Common myeloid progenitor, CD34-positive (primary cell): Measurements from ENCODE around the gene RERGL.

Experiments used
- CTCF ChIA-PET: fragments of 350-600 bp; sonication (Branson Sonifier 250); formaldehyde crosslinking; loops from one replicate; lab custom pipeline; 2021; ENCODE audit warnings: antibody characterized with exemption; lab: Charles Lee
- POLR2A ChIA-PET: fragments of 350-600 bp; sonication (Branson Sonifier 250); formaldehyde crosslinking; loops from one replicate; lab custom pipeline; 2021; ENCODE audit warnings: antibody characterized with exemption; lab: Charles Lee
- DNase-seq, 3 donors: peaks; one replicate each; pipeline versions ENCODE4 v3.0.0 to v3.0.0-alpha.2; 2013
- H3K27ac ChIP-seq, 2 experiments: 1 replicate in 1 of 2; 2 replicates in 1 of 2; pipeline ENCODE4 v1.7.0; 2013; ENCODE audit warnings: inconsistent platforms in 2 of 2, low read length in 2 of 2, mild to moderate bottlenecking in 2 of 2, low read depth in 1 of 2, moderate library complexity in 1 of 2; ENCODE audit not compliant: severe bottlenecking in 2 of 2, insufficient read depth in 1 of 2, poor library complexity in 1 of 2
- H3K27me3 ChIP-seq, 5 experiments: replicated peaks in 2 of 5; 1 replicate in 3 of 5; 2 replicates in 2 of 5; pipeline versions ENCODE4 v1.6.1 to v1.7.0; 2013; ENCODE audit warnings: low read length in 4 of 5, mild to moderate bottlenecking in 2 of 5, moderate library complexity in 2 of 5, inconsistent platforms in 1 of 5; ENCODE audit not compliant: insufficient read depth in 5 of 5, control insufficient read depth in 4 of 5
- H3K36me3 ChIP-seq, 4 experiments: 1 replicate in 2 of 4; 2 replicates in 2 of 4; pipeline versions ENCODE4 v1.6.1 to v1.7.0; 2013; ENCODE audit warnings: low read length in 3 of 4, control low read depth in 1 of 4, mild to moderate bottlenecking in 1 of 4; ENCODE audit not compliant: control insufficient read depth in 4 of 4, insufficient read depth in 4 of 4
- H3K4me1 ChIP-seq, 4 experiments: 1 replicate in 3 of 4; 2 replicates in 1 of 4; pipeline versions ENCODE4 v1.6.1 to v1.7.1; 2013; ENCODE audit warnings: low read length in 3 of 4, mild to moderate bottlenecking in 3 of 4, control low read depth in 1 of 4, inconsistent platforms in 1 of 4, moderate library complexity in 1 of 4; ENCODE audit not compliant: control insufficient read depth in 4 of 4, insufficient read depth in 4 of 4; ENCODE audit errors: control extremely low read depth in 1 of 4
- H3K4me3 ChIP-seq, 7 experiments: 1 replicate in 4 of 7; 2 replicates in 3 of 7; pipeline versions ENCODE4 v1.5.1 to v1.7.0; 2013; ENCODE audit warnings: mild to moderate bottlenecking in 7 of 7, low read length in 6 of 7, moderate library complexity in 6 of 7, inconsistent platforms in 2 of 7, low read depth in 2 of 7, control low read depth in 1 of 7; ENCODE audit not compliant: insufficient read depth in 4 of 7, control insufficient read depth in 1 of 7; ENCODE audit errors: extremely low read depth in 1 of 7
- H3K9me3 ChIP-seq, 5 experiments: 1 replicate in 4 of 5; 2 replicates in 1 of 5; pipeline versions ENCODE4 v1.6.1 to v1.7.1; 2013; ENCODE audit warnings: low read length in 4 of 5, mild to moderate bottlenecking in 2 of 5, inconsistent platforms in 1 of 5, low read depth in 1 of 5, moderate library complexity in 1 of 5; ENCODE audit not compliant: control insufficient read depth in 4 of 5, insufficient read depth in 2 of 5; ENCODE audit errors: control extremely low read depth in 1 of 5
- WGBS: methylation state at CpG from one replicate; pipeline ENCODE4 v1.1.5; 2013; ENCODE audit not compliant: insufficient coverage; 5-methylcytosine and 5-hydroxymethylcytosine counted together

RERGL gene

GRCh38 chr12:18108611-18109010 is 18.6 kb upstream of the RERGL start:
- Histone ChIP-seq H3K36me3 (no peaks in the 10 kb centered on the region), H3K4me3 (no peak overlapping the region), H3K27ac (no peak overlapping the region), H3K27me3 (no peaks in the 10 kb centered on the region), H3K4me1 (no peaks in the 10 kb centered on the region), H3K9me3 (no peaks in the 10 kb centered on the region)
- ChIA-PET POLR2A (no interaction called here), CTCF (no interaction called here)
- 96% methylated on average over 4 of the region's 4 CpGs for WGBS
- no peak for DNase-seq

DNA sequence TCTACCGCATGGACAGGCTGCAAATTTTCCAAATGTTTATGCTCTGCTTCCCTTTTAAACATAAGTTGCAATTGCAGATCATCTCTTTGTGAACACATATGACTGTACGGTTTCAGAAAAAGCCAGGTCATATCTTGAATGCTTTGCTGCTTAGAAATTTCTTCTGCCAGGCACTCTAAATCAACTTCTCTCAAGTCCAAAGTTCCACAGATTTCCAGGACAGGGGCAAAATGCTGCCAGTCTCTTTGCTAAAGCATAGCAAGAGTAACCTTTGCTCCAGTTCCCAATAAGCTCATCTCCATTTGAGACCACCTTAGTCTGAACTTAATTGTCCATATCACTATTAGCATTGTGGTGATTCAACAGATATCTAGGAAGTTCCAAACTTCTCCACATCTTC is 13.6 kb upstream of the RERGL start:
- peaks cover 0 to 2% (median 0%) of the 10 kb centered on the region in 5 experiments for H3K9me3 ChIP-seq
- H3K27ac ChIP-seq: no peak overlapping the region
- no peaks in the 10 kb centered on the region for H3K27me3 ChIP-seq
- WGBS: 100% methylated on average over 2 of the region's 2 CpGs
- H3K4me1 ChIP-seq: no peaks in the 10 kb centered on the region
- no peaks in the 10 kb centered on the region for H3K36me3 ChIP-seq
- ChIA-PET POLR2A (no interaction called here), CTCF (no interaction called here)
- no peak overlapping the region for H3K4me3 ChIP-seq
- DNase-seq: no peak

DNA sequence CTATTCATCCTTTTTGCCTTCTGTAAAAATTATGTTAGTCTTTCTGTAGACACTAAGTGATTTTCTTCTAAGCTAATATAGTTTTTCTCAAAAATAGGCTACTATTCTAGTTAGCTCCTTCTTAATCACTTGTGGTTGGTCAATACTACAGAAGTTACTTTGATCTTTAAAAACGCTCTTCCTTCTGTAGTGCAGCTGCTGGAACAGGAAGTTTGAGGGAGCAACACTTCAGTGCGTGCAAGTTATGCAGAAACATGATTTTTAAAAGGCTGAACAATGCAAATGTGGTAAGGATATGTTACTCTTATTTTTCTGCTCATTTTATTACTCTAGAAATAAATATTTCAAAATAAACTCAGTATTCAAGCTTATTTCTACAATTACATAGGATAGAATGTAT is 11.1 kb upstream of the RERGL start:
- ChIA-PET POLR2A (no interaction called here), CTCF (interaction anchor here (0.5 kb wide), 1 partner anchor 149 kb away, joined by 4 read pairs; no protein-coding TSS in a partner anchor)
- H3K4me3 ChIP-seq: no peak overlapping the region
- peak in 2 of 3 donors; percentile 26 to 32 for DNase-seq
- no peaks in the 10 kb centered on the region for H3K4me1 ChIP-seq
- no peaks in the 10 kb centered on the region for H3K27me3 ChIP-seq
- H3K9me3 ChIP-seq: peaks cover 0 to 8% (median 2%) of the 10 kb centered on the region in 5 experiments
- no peaks in the 10 kb centered on the region for H3K36me3 ChIP-seq
- WGBS: no CpG with 5 or more reads among the region's 2 CpGs
- no peak overlapping the region for H3K27ac ChIP-seq

DNA sequence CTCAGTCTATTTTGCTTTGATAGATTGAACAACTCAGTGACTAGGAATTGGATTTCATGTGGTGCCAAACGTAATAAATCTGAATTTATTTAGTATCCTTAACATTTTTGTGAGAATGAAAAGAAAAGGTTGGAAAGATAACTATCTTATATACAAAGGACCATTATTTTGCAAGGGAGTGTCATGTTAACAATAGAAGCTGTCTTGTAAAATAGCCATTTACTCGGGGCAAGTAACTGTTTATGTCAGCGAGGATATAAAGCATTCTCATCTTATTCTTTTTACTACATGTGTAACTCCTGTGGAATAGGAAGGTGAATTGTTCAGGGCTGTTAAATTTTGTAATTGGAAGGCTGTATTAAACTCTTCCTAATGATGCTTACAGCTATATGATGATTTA is 5.9 kb downstream of the RERGL start:
- Histone ChIP-seq H3K27me3 (no peaks in the 10 kb centered on the region), H3K36me3 (no peaks in the 10 kb centered on the region), H3K9me3 (no peaks in the 10 kb centered on the region), H3K4me1 (no peaks in the 10 kb centered on the region), H3K27ac (no peak overlapping the region), H3K4me3 (no peak overlapping the region)
- POLR2A ChIA-PET: no interaction called here
- DNase-seq: no peak
- no CpG with 5 or more reads among the region's 3 CpGs for WGBS
- CTCF ChIA-PET: no interaction called here

DNA sequence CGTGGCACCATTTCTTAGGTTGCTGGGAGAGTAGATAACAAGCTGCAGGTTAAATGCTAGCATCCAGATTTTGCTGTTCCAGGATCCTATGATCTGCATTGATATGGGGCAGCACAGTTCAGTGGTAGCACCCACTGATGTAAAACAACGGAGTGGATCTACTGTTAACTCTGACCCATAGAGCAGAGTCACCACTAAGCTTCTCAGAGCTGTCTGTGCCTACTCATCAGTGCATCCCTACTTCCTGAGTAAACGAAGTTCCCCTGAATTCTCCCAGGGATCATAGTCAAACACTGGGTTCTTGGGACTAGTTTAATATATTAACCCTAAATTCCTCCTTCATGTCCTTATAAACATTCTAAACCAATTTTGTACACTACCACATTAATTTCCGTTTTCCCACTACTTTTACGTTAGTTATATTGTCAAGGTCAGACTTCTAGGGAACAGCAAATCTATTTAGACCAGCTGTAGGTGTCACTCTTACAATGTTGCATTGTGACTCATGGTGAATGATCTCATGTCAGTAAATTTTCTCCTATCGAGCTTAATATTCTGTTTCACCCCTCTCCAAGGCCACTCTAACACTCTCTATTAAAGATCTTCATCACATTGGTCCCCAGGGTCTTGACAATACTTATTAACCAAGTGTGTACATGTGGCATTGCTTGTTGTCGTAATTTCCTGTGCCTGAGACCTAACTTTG is 10.3 kb downstream of the RERGL start:
- H3K4me1 ChIP-seq: no peaks in the 10 kb centered on the region
- no peaks in the 10 kb centered on the region for H3K36me3 ChIP-seq
- H3K27ac ChIP-seq: no peak overlapping the region
- DNase-seq: no peak
- POLR2A ChIA-PET: no interaction called here
- H3K27me3 ChIP-seq: no peaks in the 10 kb centered on the region
- no peak overlapping the region for H3K4me3 ChIP-seq
- CTCF ChIA-PET: no interaction called here
- H3K9me3 ChIP-seq: no peaks in the 10 kb centered on the region
- 86% methylated on average over 5 of the region's 7 CpGs for WGBS

DNA sequence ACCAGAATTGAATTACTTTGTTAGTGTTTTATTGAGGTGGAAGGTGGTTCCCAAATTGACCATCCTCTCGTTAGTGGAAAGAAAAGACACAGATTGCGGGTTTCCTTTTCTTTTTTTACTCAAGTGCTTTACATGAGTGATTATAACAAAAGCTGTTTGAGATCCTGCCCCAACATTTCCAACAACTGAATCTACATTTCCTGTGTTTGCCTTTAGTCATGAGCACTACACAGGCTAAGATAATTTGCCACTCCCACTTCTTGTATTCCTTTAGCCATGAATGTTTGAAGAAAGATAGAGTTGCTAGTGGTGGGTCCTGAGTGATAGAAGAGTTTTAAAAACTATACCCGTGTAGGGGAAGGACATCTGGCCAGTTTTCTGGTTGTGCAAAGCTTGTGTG is 16.0 kb downstream of the RERGL start:
- Histone ChIP-seq H3K4me3 (no peak overlapping the region), H3K36me3 (no peaks in the 10 kb centered on the region), H3K9me3 (no peaks in the 10 kb centered on the region), H3K27me3 (no peaks in the 10 kb centered on the region), H3K4me1 (no peaks in the 10 kb centered on the region), H3K27ac (no peak overlapping the region)
- ChIA-PET POLR2A (no interaction called here), CTCF (no interaction called here)
- WGBS: 0% methylated on average over 1 of the region's 3 CpGs
- DNase-seq: no peak

GRCh38 chr12:18072723-18073122 is 17.3 kb downstream of the RERGL start:
- Histone ChIP-seq H3K4me3 (no peak overlapping the region), H3K27me3 (no peaks in the 10 kb centered on the region), H3K36me3 (no peaks in the 10 kb centered on the region), H3K4me1 (no peaks in the 10 kb centered on the region), H3K9me3 (no peaks in the 10 kb centered on the region), H3K27ac (no peak overlapping the region)
- ChIA-PET CTCF (no interaction called here), POLR2A (no interaction called here)
- DNase-seq: no peak
- WGBS: 78% methylated on average over 8 of the region's 14 CpGs
